Panc1 (cell line): Measurements from ENCODE around the gene PRXL2A. TPM values are rescaled to one million over a fixed set of nuclear protein-coding genes. Genes with fewer than 3 reads are reported as not detected.

Source experiments
- ATAC-seq: fragments of 200-7000 bp; cut with Tn5 transposase; 2 replicates; pipeline ENCODE4 v1.9.1; 2020; ENCODE audit warnings: mild to moderate bottlenecking, moderate library complexity
- BruUV-seq: library from RNA; stranded (reverse); fragments of 400-500 nt; replicated peaks from 2 replicates; lab custom pipeline; 2021; lab: Mats Ljungman, UMichigan
- CTCF ChIA-PET: fragments of 300-600 bp; sonication (Branson Sonifier 250); formaldehyde crosslinking; loops from one replicate; lab custom pipeline; 2022; ENCODE audit warnings: antibody characterized with exemption; lab: Charles Lee
- POLR2A ChIA-PET: fragments of 300-600 bp; sonication (Branson Sonifier 250); formaldehyde crosslinking; loops from one replicate; lab custom pipeline; 2022; ENCODE audit warnings: antibody characterized with exemption; lab: Charles Lee
- DNase-seq: peaks from one replicate; pipeline ENCODE4 v3.0.0-alpha.2; 2010; ENCODE audit warnings: low read depth, low spot score
- H3K27ac ChIP-seq: 2 replicates; pipeline ENCODE4 v1.5.1; 2011; ENCODE audit warnings: mild to moderate bottlenecking, low read length, inconsistent platforms
- H3K27me3 ChIP-seq: fragments of 200-500 bp; sonication (Bioruptor generic); 2 replicates; pipeline ENCODE4 v1.6.0; 2014; ENCODE audit warnings: low read length, inconsistent platforms; ENCODE audit not compliant: control insufficient read depth, insufficient read depth
- H3K36me3 ChIP-seq: fragments of 200-500 bp; sonication (Bioruptor generic); 2 replicates; pipeline ENCODE4 v1.5.1; 2014; ENCODE audit warnings: inconsistent platforms, mild to moderate bottlenecking, low read length, moderate library complexity; ENCODE audit not compliant: control insufficient read depth, insufficient read depth
- H3K4me1 ChIP-seq: 2 replicates; pipeline ENCODE4 v1.5.1; 2011; ENCODE audit warnings: inconsistent platforms, mild to moderate bottlenecking, low read length, moderate library complexity; ENCODE audit not compliant: control insufficient read depth, insufficient read depth
- H3K4me3 ChIP-seq, 2 experiments: 2 replicates each; pipeline ENCODE4 v1.5.1; 2011 to 2012; ENCODE audit warnings: low read depth in 2 of 2, low read length in 2 of 2, mild to moderate bottlenecking in 2 of 2, inconsistent platforms in 1 of 2, moderate library complexity in 1 of 2
- H3K9me3 ChIP-seq: fragments of 200-500 bp; sonication (Bioruptor generic); 2 replicates; pipeline ENCODE4 v1.5.1; 2014; ENCODE audit warnings: low read depth, mild to moderate bottlenecking, inconsistent platforms, low read length, moderate library complexity; ENCODE audit not compliant: control insufficient read depth, insufficient read depth
- CTCF ChIP-seq: fragments of 450-650 bp; IDR thresholded peaks from 2 replicates; pipeline ENCODE4 v1.5.1; 2017; ENCODE audit warnings: mild to moderate bottlenecking
- POLR2AphosphoS5 ChIP-seq: IDR thresholded peaks from 2 replicates; pipeline ENCODE4 v1.6.1; 2012; ENCODE audit warnings: mild to moderate bottlenecking, low read depth, low read length, moderate library complexity
- REST ChIP-seq, 2 experiments: IDR thresholded peaks; 2 replicates each; pipeline ENCODE4 v1.6.1; 2011 to 2012; ENCODE audit warnings: low read depth in 2 of 2, control low read depth in 1 of 2, low read length in 1 of 2, mild to moderate bottlenecking in 1 of 2, moderate library complexity in 1 of 2; ENCODE audit not compliant: insufficient read depth in 1 of 2
- SIN3A ChIP-seq: IDR thresholded peaks from 2 replicates; pipeline ENCODE4 v1.6.1; 2012; ENCODE audit warnings: low read depth, mild to moderate bottlenecking, low read length, moderate library complexity, borderline replicate concordance; ENCODE audit not compliant: insufficient read depth
- TCF7L2 ChIP-seq: IDR thresholded peaks from 2 replicates; pipeline ENCODE4 v1.6.1; 2011; ENCODE audit warnings: mild to moderate bottlenecking, low read depth, low read length, inconsistent platforms
- in situ Hi-C: cut with HindIII; loops from 2 replicates; pipeline ENCODE4 v1.10.0; 2016; ENCODE audit warnings: low sequenced_read_pairs, low pct_unique_long_range_greater_than_20kb
- intact Hi-C: fragments of 100-400 bp; cut with micrococcal nuclease; formaldehyde crosslinking; loops from one replicate; pipeline ENCODE4 v1.10.0; 2022; ENCODE audit not compliant: unreplicated experiment
- total RNA-seq: library from RNA; stranded (reverse); gene quantifications from one replicate; pipeline ENCODE4 v1.2.1, GENCODE V29; 2021; ENCODE audit not compliant: unreplicated experiment

Gene PRXL2A
- total RNA-seq, 1 experiment from 2014 or later: 89.0 TPM

GRCh38 chr10:80444124-80444523 is 35.8 kb downstream of the PRXL2A start:
- no peak for ATAC-seq
- no TSS peak for BruUV-seq
- H3K9me3 ChIP-seq: no peaks in the 10 kb centered on the region
- H3K36me3 ChIP-seq: no peaks in the 10 kb centered on the region
- POLR2A ChIA-PET: no interaction called here
- intact Hi-C loops: loop anchor here (1.0 to 10.0 kb wide), 3 partner anchors 60 to 221 kb away; no protein-coding TSS in a partner anchor
- H3K4me1 ChIP-seq: no peaks in the 10 kb centered on the region; the same call in 1 of the 2 replicates
- in situ Hi-C loops: no loop called here
- TF ChIP-seq POLR2AphosphoS5 (no peak), REST (IDR thresholded peaks at IDR 0.05; ENCODE audit: insufficient read depth in 1 of 2, low read depth in 2 of 2, low read length in 1 of 2) (no peak), SIN3A (no peak), TCF7L2 (no peak), CTCF (no peak)
- H3K27ac ChIP-seq: no peak overlapping the region
- H3K27me3 ChIP-seq: no peaks in the 10 kb centered on the region
- CTCF ChIA-PET: interaction anchor here (0.9 to 4.5 kb wide), 9 partner anchors 10 to 300 kb away, joined by 3 to 40 read pairs (median 5); partner anchors contain the start of gene TSPAN14
- no peak for DNase-seq
- H3K4me3 ChIP-seq: no peak overlapping the region

- Histone ChIP-seq H3K27ac (no peak overlapping the region), H3K27me3 (no peaks in the 10 kb centered on the region), H3K4me3 (no peak overlapping the region), H3K4me1 (no peaks in the 10 kb centered on the region; the same call in 1 of the 2 replicates), H3K9me3 (no peaks in the 10 kb centered on the region), H3K36me3 (no peaks in the 10 kb centered on the region)
- no TSS peak for BruUV-seq
- TF ChIP-seq CTCF: peak; percentile 97
- no peak for TF ChIP-seq REST (IDR thresholded peaks at IDR 0.05; ENCODE audit: insufficient read depth in 1 of 2, low read depth in 2 of 2, low read length in 1 of 2)
- POLR2A ChIA-PET: no interaction called here
- in situ Hi-C loops (no loop called here), intact Hi-C loops (loop anchor here (1.0 to 10.0 kb wide), 3 partner anchors 60 to 220 kb away; no protein-coding TSS in a partner anchor)
- ATAC-seq (peak; percentile 95), DNase-seq (peak; percentile 45)
- CTCF ChIA-PET: interaction anchor here (0.6 to 4.5 kb wide), 12 partner anchors 9 to 301 kb away, joined by 3 to 40 read pairs (median 4); partner anchors contain the start of gene TSPAN14
These were observed 36.4 kb downstream of the PRXL2A start for GRCh38 chr10:80444646-80445319.
